ENCODE results near the gene GAB2. TPM values are rescaled to one million over a fixed set of nuclear protein-coding genes. Genes with fewer than 3 reads are reported as not detected.
"Not testable (repeated sequence)": the region's sequence is repeated elsewhere in the genome, so short reads cannot be mapped to it uniquely, and the experiment has no call there.

Gene GAB2
- polyA plus RNA-seq, 5 donors: 16.1 to 20.4 (median 17.7) TPM

DNA sequence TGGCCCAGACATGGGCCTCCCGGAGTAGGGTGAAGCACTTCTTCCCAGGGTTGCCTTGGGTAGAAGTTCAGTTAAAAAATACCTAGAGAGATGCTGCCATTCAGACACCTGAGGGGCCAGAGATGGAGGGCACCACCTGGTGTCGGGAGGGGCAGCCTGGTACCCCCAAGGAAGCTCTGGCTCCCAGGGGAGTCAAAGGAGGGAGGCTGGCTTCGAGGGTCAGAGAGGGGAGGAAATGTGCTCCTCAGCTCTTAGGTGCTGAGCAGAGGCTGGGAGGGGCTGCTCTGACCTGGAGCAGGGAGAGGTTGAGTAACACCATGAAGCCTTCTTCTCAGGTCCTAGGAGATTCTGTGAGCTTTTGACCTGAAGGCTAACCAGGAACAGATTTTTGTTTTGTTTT lies 227.8 kb downstream of the GAB2 start:
- DNase-seq: no peak

DNA sequence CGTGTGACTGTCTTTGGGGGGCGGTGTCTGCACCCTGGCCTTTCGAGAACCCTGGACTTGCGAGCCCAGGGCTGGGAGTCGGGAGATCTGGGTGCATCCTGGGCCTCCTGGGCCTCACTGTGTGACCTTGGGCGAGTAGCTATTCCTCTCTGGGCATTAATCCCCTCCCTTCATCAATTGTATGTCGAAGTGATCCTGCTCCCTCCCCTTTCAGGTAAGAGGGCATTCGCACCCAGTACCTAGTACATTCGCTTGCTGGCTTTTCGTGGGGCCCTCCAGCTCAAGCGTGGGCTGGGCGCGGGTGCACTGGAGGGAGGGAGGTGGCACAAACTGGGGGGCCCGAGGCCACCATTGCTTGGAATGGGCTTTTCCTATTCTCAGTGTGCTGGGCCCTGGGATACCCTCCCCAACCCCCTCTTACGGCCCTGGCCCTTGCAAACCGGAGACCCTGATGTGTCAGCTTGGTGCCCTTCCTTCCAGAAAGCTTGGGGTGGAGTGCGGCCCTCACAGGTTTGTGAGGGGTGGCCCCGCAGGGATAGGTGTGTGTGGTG lies 228.4 kb downstream of the GAB2 start:
- DNase-seq: no peak

DNA sequence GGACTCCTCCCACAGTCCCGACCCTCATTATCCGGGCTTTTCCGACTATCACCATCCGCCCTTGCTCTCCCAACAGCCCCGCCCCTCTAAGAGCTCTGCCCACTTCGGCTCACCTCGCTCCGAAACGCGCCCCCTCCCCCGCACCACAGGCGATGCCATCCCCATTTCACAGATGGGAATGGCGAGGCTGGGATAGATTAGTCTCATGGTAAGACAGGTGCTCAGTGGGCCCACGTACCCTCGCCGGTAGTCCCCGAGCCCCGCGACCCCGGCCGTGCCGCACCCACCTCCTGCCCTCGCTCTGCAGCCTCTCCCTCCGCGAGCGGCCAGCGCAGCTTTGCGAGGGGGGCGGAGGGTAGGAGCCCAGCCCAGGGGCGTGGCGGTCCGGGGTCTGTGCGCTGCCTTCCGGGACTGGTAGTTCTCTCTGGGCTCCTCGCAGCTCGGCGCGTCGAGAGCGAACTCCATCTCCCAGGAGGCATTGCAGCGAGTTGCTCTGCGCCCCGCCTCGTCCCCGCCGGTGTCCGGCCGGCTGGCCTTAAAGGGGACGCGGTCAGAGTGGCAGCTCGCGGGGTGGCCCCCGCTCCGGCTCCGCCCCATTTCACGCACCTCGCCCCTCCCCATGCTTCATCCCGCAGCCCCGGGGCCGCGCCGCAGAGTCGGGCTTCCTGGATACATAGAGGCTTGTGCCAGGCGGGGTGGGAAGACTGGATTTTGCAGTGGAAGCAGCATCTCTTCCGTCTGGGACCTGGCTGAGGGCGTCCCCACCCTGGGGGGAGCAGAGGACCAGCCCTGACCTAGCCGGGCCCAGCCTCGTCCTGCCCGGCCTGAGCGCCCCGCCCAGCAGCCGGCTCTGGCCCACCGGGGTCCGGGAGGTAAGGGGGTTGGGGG lies 229.1 kb downstream of the GAB2 start, which contains the start of the genes KCTD21 and USP35:
Gene KCTD21, minus strand, starts transcription at position 341 of the 888 bp plus-strand sequence. CDS start 14,072 bp downstream, outside the sequence.
Gene USP35, plus strand, starts transcription at position 634 of the 888 bp plus-strand sequence. CDS start 7,327 bp downstream, outside the sequence.
- DNase-seq: peak; percentile 94 to 95

DNA sequence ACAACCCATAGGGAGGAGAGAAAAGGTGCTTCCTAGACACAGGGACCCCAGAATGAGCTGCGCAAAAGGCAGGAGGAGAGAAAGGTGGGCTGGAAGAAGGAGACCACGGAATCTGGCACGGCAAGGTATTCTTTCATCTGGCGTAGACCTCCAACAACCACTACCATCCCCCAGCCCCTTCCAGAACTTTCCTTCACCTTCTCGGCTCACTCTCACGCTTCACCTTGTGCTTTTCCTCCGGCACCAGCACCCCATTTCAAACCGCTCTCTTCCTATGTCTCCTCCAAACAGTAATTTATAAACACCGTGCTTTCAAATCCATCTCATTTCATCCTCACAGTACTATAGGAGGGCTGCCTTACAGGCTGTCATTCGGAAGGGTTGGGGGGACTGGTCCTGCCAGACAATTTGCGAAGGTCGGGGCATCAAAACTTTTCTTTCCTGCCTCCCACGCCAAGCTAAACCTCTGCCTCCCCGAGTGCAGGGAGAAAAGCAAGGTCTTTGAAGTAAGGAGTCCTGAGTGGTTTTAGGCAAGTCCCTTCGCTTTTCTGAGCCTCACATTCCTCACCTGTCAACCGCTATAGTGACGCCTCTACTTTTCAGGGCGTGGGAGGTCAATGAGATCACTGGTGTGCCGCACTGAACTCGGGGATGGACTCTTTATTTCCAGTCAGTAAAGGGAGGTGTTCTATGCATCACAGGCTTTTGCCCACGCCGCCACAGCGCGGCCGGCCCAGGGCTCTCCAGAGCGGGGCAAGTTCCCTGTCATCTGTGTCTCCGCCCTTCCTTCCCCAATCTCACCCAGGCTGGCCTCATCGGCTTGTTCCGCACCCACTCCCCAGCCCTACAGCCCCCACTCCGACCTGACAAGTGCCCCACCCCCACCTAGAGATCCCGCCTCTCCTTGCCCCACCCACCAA lies 230.0 kb downstream of the GAB2 start:
- DNase-seq: no peak

DNA sequence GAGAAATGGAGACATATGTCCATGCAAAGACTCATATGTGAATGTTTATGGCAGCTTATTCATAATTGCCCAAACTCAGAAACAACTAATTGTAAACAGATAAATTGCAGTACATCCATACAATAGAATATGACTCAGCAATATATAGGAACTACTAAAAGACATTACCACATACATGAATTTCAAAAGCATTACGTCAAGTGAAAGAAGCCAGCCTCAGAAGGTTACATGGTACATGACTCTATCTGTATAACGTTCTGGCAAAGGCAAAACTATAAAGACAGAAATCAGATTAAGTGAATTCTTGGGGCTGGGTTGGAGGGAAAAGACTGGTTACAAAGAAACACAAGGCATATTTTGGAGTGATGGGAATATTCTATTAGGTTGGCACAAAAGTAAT lies 236.4 kb downstream of the GAB2 start:
- no peak for DNase-seq

DNA sequence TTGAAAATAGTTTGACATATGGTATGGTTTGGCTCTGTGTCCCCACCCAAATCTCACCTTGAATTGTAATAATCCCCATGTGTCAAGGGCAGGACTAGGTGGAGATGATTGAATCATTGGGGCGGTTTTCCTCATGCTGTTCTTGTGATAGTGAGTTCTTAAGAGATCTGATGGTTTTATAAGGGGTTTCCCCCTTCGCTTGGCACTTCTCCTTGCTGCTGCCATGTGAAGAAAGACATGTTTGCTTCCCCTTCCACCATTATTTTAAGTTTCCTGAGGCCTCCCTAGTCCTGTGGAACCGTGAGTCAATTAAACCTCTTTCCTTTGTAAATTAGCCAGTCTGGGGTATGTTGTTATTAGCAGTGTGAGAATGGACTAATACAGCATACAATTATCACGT lies 236.9 kb downstream of the GAB2 start:
- DNase-seq: no peak

DNA sequence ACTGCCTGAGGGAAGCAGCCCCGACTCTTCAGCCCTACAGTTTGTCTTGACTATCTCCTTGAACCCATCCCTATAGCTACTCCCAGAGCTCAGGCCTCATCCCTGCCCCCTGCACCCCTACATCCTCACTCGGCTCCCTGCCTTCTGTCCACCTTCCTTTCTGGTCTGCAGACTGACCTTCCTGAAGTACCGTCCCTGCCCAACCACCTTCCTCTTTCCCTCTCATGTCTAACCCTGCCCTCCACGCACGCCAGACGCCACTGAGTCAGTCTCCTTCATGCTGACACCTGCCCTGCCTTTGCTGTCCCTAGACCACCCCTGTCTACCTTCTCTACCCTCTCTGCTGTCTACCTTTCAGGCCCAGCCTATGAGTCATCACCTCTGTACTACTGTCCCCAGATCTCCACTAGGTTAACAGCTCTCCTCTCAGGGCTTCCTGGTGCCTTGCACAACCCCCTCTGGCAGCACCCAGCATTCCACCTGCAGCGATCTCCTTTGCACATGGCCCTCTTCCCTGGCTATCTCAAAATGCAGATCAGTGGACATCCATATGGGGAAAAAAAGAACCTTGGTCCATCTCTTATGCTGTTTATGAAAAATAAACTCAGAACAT lies 238.1 kb downstream of the GAB2 start:
- DNase-seq: no peak

DNA sequence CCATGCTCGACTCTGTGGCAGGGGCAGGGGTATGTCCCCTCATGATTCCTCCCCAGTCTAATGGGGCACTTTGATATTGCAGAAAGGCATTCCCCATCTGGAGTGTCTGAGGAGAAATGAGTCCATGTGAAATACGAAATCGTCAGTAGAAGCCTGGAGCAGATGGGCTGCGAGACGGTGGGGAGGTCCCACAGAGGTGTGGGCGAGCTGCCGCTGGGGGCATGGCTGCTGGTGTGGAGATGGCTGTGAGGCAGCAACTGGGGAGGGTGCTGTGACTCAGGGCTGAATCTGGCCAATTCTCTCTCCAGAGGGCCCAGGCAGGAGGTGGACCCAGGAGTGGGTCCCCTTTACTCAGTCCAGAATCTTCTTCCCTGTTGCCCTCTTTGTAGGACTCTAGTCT lies 240.4 kb downstream of the GAB2 start:
- DNase-seq: no peak

DNA sequence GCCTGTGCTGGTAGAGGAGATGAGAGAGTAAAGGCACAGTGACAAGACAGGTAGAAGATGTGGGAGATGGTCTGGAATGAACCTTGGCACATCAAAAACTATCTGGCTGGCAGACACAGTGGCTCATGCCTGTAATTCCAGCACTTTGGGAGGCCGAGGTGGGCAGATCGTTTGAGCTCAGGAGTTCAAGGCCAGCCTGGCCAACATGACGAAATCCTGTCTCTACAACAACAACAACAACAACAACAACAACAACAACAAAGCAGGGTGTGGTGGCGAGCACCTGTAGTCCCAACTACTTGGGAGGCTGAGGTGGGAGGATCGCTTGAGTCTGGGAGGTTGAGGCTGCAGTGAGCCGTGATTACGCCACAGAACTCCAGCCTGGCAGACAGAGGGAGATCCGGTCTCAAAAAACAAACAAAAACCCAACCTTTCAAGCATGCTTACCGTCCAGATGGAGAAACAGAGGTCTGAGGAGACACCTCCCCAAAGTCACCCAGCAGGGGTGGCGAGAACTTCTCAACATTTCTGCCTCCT lies 240.9 kb downstream of the GAB2 start:
- no peak for DNase-seq

DNA sequence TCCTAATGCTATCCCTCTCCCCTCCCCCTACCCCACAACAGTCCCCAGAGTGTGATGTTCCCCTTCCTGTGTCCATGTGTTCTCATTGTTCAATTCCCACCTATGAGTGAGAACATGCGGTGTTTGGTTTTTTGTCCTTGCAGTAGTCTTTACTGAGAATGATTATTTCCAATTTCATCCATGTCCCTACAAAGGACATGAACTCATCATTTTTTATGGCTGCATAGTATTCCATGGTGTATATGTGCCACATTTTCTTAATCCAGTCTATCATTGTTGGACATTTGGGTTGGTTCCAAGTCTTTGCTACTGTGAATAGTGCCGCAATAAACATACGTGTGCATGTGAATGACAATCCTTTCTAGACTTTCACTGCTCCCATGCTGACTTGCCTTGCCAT lies 241.8 kb downstream of the GAB2 start:
- not testable (repeated sequence) for DNase-seq

DNA sequence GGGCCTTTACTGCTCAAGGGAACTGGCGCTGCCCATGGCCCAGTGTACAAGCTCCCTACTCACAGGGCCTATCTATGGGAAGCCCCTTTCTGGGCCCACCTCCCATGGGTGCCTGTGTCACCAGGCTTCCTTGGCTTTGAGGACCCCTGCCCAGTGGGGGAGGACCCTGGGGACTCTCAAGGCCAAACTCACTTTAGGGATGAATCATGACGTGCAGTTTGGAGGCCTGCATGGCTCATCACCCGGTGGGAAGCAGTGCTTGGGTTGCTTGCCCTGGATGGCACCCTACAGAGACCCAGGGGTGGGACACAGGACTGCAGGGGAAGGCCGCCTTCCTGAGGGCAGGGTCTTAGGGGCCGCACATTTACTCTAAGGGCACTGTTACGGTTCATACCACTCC lies 245.7 kb downstream of the GAB2 start:
- DNase-seq: no peak

DNA sequence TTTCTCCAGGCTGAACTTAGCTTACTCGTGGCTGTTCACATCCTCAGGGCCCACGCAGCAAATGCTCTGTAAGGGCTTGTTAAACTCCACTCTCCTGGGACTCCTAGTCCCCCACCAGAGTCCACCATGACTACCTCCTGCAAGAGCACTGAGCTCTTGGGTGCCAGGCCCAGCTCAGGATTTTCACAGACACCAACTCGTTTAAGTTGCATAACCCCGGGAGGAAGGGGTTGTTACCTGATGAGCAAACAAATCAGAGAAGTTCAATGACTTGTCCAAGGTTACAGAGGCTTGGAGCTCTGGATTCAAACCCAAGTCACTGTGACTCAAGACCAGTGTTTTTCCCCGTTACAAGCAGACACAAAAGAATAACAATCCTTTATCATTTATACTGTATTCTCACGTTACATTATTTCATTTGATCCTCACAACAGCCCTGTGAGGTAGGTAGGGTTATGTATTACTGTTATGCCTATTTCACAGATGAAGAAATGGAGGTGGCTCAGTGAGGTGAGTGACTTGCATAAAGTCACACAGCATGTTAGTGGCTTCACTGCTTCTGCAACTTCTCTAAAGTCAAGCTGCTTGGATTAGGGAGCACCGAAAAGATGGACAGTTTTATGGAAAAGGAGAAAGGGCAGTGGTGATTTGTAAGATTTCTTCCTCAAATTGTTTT lies 246.6 kb downstream of the GAB2 start:
- DNase-seq: no peak

DNA sequence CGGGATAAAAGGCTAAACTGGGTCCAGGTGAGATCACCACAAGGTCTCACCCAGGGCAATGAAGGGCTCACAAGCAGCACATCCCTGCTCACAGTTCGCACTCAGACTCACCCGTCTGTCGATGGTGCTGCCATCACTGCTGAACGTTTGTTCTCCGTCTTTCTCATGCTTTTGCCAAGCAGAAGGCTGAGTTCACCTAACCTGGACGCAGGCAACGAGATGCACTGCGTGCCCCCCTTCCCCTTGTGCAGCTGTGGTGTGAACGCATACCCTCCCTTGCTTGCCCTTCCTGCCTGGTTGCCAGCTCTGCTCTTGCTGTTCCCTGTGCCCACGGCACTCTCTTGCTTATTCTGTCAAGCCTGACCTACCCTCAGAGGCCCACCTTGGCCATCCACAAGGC lies 247.2 kb downstream of the GAB2 start:
- no peak for DNase-seq

DNA sequence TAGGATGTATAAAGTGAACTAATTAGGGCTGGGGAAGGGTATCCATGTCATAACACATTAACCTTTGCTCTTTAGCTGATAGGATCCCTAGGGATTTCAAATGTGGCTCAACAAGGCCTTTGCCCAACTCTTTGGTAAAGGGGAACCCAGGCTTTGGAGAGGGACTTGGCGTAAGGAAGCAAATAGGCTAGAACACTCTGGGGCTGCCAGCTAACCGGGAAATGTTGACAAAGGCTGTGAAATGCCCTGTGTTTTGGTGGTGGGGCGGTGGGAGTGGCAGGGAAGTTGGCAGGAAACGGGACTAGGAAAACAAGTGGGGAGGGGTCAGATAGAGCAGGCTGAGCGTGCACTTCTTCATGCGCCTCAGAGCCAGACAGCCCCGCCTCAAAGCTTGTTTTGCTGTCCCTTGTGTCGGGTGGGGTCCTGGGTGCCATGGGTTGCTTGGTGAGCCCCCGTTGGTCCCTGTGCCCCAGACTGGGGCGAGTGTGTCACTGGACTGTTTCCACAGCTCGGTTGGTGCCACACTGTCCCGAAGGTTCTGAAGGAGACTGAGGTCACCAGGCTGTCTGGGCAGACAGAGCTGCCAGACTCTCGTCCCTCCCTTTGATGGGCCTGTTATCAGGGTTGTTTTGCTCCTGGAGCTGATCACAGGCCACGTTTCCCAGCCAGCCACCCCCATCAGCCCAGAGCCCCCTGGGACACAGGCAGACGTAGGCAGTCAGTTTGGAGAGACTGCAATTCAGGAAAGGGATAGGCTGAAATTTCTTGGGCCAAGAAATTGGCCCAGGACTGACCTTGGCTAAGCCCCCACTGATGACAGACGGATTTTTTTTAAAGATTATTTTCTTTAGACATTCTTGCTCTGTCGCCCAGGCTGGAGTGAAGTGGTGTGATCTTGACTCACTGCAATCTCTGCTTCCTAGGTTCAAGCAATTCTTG lies 248.8 kb downstream of the GAB2 start:
- peak; percentile 61 to 74 for DNase-seq

DNA sequence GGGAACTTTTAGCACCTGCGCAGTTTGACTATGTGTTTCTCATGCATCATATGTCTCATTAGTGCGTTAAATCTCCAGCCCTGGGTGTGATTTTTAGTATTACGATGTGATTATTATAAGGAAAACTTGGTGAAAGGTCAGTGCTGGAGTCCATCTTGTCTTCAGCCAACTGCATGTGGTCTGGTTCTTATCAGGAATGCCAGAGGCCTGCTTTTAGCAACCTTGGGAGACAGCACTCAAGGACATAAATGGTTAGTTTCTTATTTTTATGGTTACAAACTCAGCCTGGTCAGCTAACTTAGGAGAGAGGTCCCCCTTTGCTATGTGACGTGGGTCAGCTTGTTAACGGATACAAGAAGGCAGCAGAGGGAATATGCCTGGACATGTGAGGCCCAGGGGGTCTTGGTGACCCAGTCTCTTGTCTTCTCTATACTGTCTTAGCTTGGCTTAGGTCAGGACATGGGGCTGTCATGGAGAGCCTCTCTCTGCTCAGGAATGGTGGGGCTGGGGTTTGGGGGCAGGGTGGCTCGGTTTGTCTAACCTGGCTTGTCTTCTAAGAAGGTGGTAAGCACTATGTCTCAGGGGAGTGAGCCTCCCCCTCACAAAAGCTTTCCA lies 250.7 kb downstream of the GAB2 start:
- DNase-seq: no peak

Data from right lung (tissue), 5 donors.